PC-9 (cell line): ENCODE measurements around the gene GATA2.

ENCODE experiments used
- EZH2 ChIP-seq: fragments of 200-600 bp; sonication (generic); IDR thresholded peaks from 2 replicates; pipeline ENCODE4 v1.8.0; 2017; ENCODE audit warnings: antibody characterized with exemption, low read depth
- TF ChIP-seq, protein P1 (sequence below): fragments of 200-600 bp; sonication (generic); conservative IDR thresholded peaks from 2 replicates; pipeline ENCODE4 v1.6.1; 2017; ENCODE audit warnings: mixed run types, antibody characterized with exemption, mild to moderate bottlenecking, moderate library complexity

DNA sequence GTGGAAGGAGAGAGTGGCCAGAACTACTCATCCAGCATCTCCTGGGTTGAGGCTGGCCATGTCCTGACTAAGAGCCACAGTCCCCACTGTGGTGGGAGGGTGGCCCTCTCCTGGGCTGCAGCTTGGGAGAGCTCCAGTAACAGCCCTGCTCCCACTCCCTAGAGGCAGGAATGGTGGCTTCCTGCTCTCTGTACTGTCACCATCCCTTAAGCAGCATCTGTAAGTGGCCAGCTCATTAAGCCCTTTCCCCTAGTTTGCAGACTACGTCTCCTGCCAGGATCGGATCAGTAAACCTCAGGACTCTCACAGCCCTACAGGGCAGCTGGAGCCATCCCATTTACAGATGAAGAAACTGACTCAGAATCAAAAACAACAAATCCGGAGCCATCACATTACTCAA is 56.8 kb downstream of the GATA2 start:
- TF ChIP-seq, protein P1, sequence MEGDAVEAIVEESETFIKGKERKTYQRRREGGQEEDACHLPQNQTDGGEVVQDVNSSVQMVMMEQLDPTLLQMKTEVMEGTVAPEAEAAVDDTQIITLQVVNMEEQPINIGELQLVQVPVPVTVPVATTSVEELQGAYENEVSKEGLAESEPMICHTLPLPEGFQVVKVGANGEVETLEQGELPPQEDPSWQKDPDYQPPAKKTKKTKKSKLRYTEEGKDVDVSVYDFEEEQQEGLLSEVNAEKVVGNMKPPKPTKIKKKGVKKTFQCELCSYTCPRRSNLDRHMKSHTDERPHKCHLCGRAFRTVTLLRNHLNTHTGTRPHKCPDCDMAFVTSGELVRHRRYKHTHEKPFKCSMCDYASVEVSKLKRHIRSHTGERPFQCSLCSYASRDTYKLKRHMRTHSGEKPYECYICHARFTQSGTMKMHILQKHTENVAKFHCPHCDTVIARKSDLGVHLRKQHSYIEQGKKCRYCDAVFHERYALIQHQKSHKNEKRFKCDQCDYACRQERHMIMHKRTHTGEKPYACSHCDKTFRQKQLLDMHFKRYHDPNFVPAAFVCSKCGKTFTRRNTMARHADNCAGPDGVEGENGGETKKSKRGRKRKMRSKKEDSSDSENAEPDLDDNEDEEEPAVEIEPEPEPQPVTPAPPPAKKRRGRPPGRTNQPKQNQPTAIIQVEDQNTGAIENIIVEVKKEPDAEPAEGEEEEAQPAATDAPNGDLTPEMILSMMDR = no peak
- no peak for TF ChIP-seq EZH2
